HAP-1 (cell line): ENCODE results near the gene DTNB.
A peak's percentile ranks its signal among the peaks of the same experiment; 100 is the strongest.

Source experiments
- DNase-seq, 2 experiments: peaks; one replicate each; pipeline ENCODE4 v3.0.0-alpha.2; 2016 to 2020; ENCODE audit warnings: low spot score in 2 of 2
- H3K27me3 ChIP-seq: fragments of 250-450 bp; sonication (Bioruptor Pico); 2 replicates; pipeline ENCODE4 v1.5.1; 2020; ENCODE audit warnings: low read depth, mild to moderate bottlenecking, moderate library complexity
- H3K36me3 ChIP-seq: fragments of 250-450 bp; sonication (Bioruptor Pico); replicated peaks from 2 replicates; pipeline ENCODE4 v1.5.1; 2020; ENCODE audit warnings: mild to moderate bottlenecking
- H3K4me1 ChIP-seq: fragments of 250-450 bp; sonication (Bioruptor Pico); 2 replicates; pipeline ENCODE4 v1.5.1; 2020; ENCODE audit warnings: mild to moderate bottlenecking
- H3K4me3 ChIP-seq: fragments of 250-450 bp; sonication (Bioruptor Pico); 2 replicates; pipeline ENCODE4 v1.5.1; 2020; ENCODE audit warnings: mild to moderate bottlenecking, moderate library complexity
- H3K9me3 ChIP-seq: fragments of 250-450 bp; sonication (Bioruptor Pico); 2 replicates; pipeline ENCODE4 v1.5.1; 2020; ENCODE audit warnings: mild to moderate bottlenecking, moderate library complexity
- in situ Hi-C: fragments of 300-500 bp; cut with MboI; formaldehyde crosslinking; loops from 3 replicates; pipeline ENCODE4 v1.14.3; 2020; ENCODE audit warnings: low sequenced_read_pairs, inconsistent platforms, mixed read lengths

Gene DTNB

GRCh38 chr2:25532521-25532920, 140.9 kb downstream of the DTNB start:
- Histone ChIP-seq H3K4me1 (peaks cover 29% of the 10 kb centered on the region), H3K9me3 (no peaks in the 10 kb centered on the region), H3K4me3 (no peak overlapping the region), H3K36me3 (no peaks in the 10 kb centered on the region), H3K27me3 (no peaks in the 10 kb centered on the region)
- in situ Hi-C loops, result no loop called here
- no peak for DNase-seq

- peak; percentile 26 to 51 for DNase-seq
- H3K27me3 ChIP-seq, result no peaks in the 10 kb centered on the region
- no peaks in the 10 kb centered on the region for H3K36me3 ChIP-seq
- in situ Hi-C loops, result no loop called here
- H3K4me1 ChIP-seq, result peaks cover 30% of the 10 kb centered on the region
- no peak overlapping the region for H3K4me3 ChIP-seq
- no peaks in the 10 kb centered on the region for H3K9me3 ChIP-seq
Measured at GRCh38 chr2:25529034-25529433, 144.3 kb downstream of the DTNB start.

DNA sequence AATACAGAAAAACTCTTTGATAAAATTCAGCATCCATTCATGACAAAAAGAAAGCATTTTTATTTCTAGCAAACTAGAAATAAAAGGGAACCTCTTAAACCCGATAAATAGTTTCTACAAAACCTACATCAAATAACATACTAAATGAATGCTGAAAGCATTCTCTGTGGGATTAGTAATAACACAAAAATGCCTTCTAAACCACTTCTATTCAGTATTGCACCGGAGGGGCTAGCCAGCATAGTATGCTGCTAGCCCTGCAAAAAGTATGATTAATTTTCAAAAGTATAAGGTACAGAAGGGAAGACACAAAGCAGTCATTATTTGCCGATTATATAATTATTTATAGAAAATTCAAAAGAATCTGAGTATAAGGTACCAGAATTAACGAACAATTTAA, 145.2 kb downstream of the DTNB start:
- no peak overlapping the region for H3K4me3 ChIP-seq
- peaks cover 30% of the 10 kb centered on the region for H3K4me1 ChIP-seq
- H3K27me3 ChIP-seq, result no peaks in the 10 kb centered on the region
- DNase-seq, result peak in 1 of 2 experiments; percentile 68
- H3K36me3 ChIP-seq, result no peaks in the 10 kb centered on the region
- in situ Hi-C loops, result no loop called here
- no peaks in the 10 kb centered on the region for H3K9me3 ChIP-seq

DNA sequence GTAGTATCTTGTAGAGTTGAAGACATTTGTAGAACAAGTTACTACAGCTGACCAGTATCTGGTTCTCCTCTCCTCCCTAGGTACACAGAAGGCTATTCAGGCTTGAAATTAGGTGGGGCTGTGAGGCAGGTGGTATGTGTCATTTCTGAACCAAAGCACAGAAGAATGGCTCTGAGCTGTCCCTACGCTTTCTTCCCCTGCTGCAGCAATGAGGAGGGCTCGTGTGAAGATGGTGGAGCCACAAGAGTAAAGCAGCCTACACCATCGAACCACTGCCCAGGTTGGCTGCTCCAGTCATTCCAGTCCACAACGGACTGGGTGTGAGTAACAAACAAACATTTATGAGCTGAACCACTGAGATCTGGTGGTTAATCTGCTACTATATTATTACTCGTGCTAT, 148.9 kb downstream of the DTNB start:
- H3K27me3 ChIP-seq, result no peaks in the 10 kb centered on the region
- peaks cover 24% of the 10 kb centered on the region for H3K4me1 ChIP-seq
- H3K9me3 ChIP-seq, result no peaks in the 10 kb centered on the region
- in situ Hi-C loops, result no loop called here
- no peak for DNase-seq
- no peaks in the 10 kb centered on the region for H3K36me3 ChIP-seq
- no peak overlapping the region for H3K4me3 ChIP-seq

- no peak for DNase-seq
- Histone ChIP-seq H3K9me3 (no peaks in the 10 kb centered on the region), H3K4me1 (peaks cover 10% of the 10 kb centered on the region), H3K27me3 (no peaks in the 10 kb centered on the region), H3K4me3 (no peak overlapping the region), H3K36me3 (no peaks in the 10 kb centered on the region)
- in situ Hi-C loops, result no loop called here
Measured at GRCh38 chr2:25523060-25523459, 150.3 kb downstream of the DTNB start.

- in situ Hi-C loops, result no loop called here
- H3K27me3 ChIP-seq, result no peaks in the 10 kb centered on the region
- no peaks in the 10 kb centered on the region for H3K9me3 ChIP-seq
- H3K4me1 ChIP-seq, result 0 out of 2 replicates have a peak, but pooled peaks cover 3% of the 10 kb centered on the region
- peak; percentile 41 to 51 for DNase-seq
- H3K36me3 ChIP-seq, result no peaks in the 10 kb centered on the region
- H3K4me3 ChIP-seq, result no peak overlapping the region
Measured at GRCh38 chr2:25521665-25522387, 151.6 kb downstream of the DTNB start.

GRCh38 chr2:25521126-25521525, 152.3 kb downstream of the DTNB start:
- H3K27me3 ChIP-seq, result no peaks in the 10 kb centered on the region
- in situ Hi-C loops, result no loop called here
- H3K4me3 ChIP-seq, result no peak overlapping the region
- no peaks in the 10 kb centered on the region for H3K9me3 ChIP-seq
- H3K4me1 ChIP-seq, result 0 out of 2 replicates have a peak, but pooled peaks cover 3% of the 10 kb centered on the region
- no peaks in the 10 kb centered on the region for H3K36me3 ChIP-seq
- no peak for DNase-seq

- no peak for DNase-seq
- H3K9me3 ChIP-seq, result no peaks in the 10 kb centered on the region
- H3K4me3 ChIP-seq, result no peak overlapping the region
- no peaks in the 10 kb centered on the region for H3K27me3 ChIP-seq
- in situ Hi-C loops, result no loop called here
- H3K4me1 ChIP-seq, result 0 out of 2 replicates have a peak, but pooled peaks cover 3% of the 10 kb centered on the region
- H3K36me3 ChIP-seq, result no peaks in the 10 kb centered on the region
Measured at GRCh38 chr2:25517701-25518100, 155.7 kb downstream of the DTNB start.

DNA sequence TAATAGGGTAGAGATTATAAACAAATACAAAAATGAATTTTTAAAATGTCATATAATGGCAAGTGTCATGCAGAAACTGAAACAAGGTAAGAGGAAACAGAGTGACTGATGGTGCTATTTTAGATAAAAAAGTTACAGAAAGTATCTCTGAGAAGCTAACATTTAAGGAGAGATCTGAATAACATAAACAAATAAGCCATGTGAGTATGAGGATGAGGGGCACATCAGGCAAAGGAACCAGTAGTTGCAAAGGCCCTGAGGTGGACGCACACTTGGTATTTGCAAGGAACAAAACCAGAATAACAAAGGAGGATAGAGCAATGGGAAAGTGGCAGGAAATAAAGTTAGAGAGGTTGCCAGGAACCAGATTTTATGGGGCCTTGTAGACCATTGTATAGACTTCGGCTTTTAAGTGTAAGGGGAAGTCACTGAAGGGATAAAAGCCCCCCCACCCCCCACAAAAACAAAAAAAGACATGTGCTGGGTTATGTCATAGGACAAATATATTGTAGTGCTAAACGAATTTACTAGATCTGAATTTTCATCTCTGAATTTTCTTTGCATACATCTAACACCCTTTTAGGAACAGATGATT, 159.2 kb downstream of the DTNB start:
- no peak for DNase-seq
- Histone ChIP-seq H3K36me3 (no peaks in the 10 kb centered on the region), H3K4me3 (no peak overlapping the region), H3K9me3 (no peaks in the 10 kb centered on the region), H3K27me3 (no peaks in the 10 kb centered on the region), H3K4me1 (no peaks in the 10 kb centered on the region)
- in situ Hi-C loops, result no loop called here

DNA sequence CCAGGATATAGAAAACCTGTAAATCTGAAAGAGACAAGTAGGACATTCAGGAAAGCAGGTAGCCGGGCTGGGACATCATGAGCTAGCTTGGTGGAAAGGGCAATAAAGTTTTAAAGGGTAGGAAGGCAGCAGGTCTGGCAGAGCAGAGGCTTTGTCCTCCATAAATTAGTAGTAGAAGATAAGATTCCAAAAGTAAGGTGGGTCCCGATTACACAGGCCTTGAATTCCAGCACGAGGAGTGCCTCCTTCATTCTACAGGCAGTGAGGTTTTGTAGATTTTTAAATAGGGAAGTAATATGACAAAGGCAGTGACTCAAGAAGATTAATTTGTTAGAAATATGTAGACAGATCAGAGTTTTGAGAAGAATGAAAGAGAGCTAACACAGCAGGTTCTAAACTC, 160.7 kb downstream of the DTNB start:
- Histone ChIP-seq H3K4me1 (no peaks in the 10 kb centered on the region), H3K36me3 (no peaks in the 10 kb centered on the region), H3K4me3 (no peak overlapping the region), H3K9me3 (no peaks in the 10 kb centered on the region), H3K27me3 (no peaks in the 10 kb centered on the region)
- no peak for DNase-seq
- in situ Hi-C loops, result no loop called here

DNA sequence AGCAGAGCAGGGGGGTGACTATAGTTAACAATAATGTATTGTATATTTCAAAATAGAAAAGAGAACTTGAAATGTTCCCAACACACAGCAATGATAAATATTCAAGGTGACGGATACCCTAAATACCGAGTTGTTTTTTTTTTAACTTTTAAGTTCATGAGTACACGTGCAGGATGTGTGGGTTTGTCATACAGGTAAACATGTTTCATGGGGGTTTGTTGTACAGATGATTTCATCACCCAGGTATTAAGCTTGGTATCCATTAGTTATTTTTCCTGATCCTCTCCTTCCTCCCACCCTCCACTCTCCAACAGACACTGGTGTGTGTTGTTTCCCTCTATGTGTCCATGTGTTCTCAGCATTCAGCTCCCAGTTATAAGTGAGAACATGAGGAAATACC, 167.2 kb downstream of the DTNB start:
- in situ Hi-C loops, result no loop called here
- Histone ChIP-seq H3K36me3 (no peaks in the 10 kb centered on the region), H3K4me3 (no peak overlapping the region), H3K4me1 (no peaks in the 10 kb centered on the region), H3K9me3 (no peaks in the 10 kb centered on the region), H3K27me3 (no peaks in the 10 kb centered on the region)
- no peak for DNase-seq

- in situ Hi-C loops, result no loop called here
- Histone ChIP-seq H3K27me3 (no peaks in the 10 kb centered on the region), H3K4me1 (no peaks in the 10 kb centered on the region), H3K36me3 (no peaks in the 10 kb centered on the region), H3K4me3 (no peak overlapping the region), H3K9me3 (no peaks in the 10 kb centered on the region)
- DNase-seq, result no peak
Measured at GRCh38 chr2:25505622-25506021, 167.8 kb downstream of the DTNB start.

- Histone ChIP-seq H3K36me3 (no peaks in the 10 kb centered on the region), H3K4me1 (no peaks in the 10 kb centered on the region), H3K27me3 (no peaks in the 10 kb centered on the region), H3K9me3 (no peaks in the 10 kb centered on the region), H3K4me3 (no peak overlapping the region)
- in situ Hi-C loops, result no loop called here
- DNase-seq, result no peak
Measured at GRCh38 chr2:25505182-25505581, 168.2 kb downstream of the DTNB start.

GRCh38 chr2:25504266-25504665, 169.1 kb downstream of the DTNB start:
- in situ Hi-C loops, result no loop called here
- no peaks in the 10 kb centered on the region for H3K4me1 ChIP-seq
- no peaks in the 10 kb centered on the region for H3K36me3 ChIP-seq

More at GRCh38 chr2:25504266-25504665, 169.1 kb downstream of the DTNB start:
- Histone ChIP-seq H3K27me3 (no peaks in the 10 kb centered on the region), H3K4me3 (no peak overlapping the region), H3K9me3 (no peaks in the 10 kb centered on the region)
- DNase-seq, result no peak
